Measurements from ENCODE around the gene LAMA2. TPM values are rescaled to one million over a fixed set of nuclear protein-coding genes. Genes with fewer than 3 reads are reported as not detected.

Gene LAMA2
- total and polyA plus RNA-seq, 7 donors = 0.46 to 131 (median 59.6) TPM

- Histone ChIP-seq H3K9me3 (no peaks in the 10 kb centered on the region), H3K27ac (no peak overlapping the region), H3K27me3 (peaks cover 0 to 30% (median 16%) of the 10 kb centered on the region in 3 donors), H3K4me1 (peaks cover 0 to 9% (median 3%) of the 10 kb centered on the region in 4 donors), H3K4me3 (no peak overlapping the region), H3K36me3 (no peaks in the 10 kb centered on the region)
- no peak for TF ChIP-seq EP300 (IDR thresholded peaks at IDR 0.05)
- TF ChIP-seq POLR2AphosphoS5 (IDR thresholded peaks at IDR 0.05) = no peak
- no peak for TF ChIP-seq POLR2A (IDR thresholded peaks at IDR 0.05)
- TF ChIP-seq CTCF (IDR thresholded peaks at IDR 0.05) = no peak
- WGBS, 2 donors = 71 to 75% methylated on average over 1 of the region's 1 CpG
- DNase-seq = no peak
- intact Hi-C loops (cut with DNase I) = no loop called here
Observed at GRCh38 chr6:128964233-128964755, 81.4 kb downstream of the LAMA2 start.

- Histone ChIP-seq H3K9me3 (no peaks in the 10 kb centered on the region), H3K27me3 (peaks cover 0 to 33% (median 16%) of the 10 kb centered on the region in 3 donors), H3K4me1 (peaks cover 0 to 9% (median 3%) of the 10 kb centered on the region in 4 donors), H3K4me3 (no peak overlapping the region), H3K27ac (no peak overlapping the region), H3K36me3 (no peaks in the 10 kb centered on the region)
- DNase-seq = no peak
- intact Hi-C loops (cut with DNase I) = no loop called here
- no peak for TF ChIP-seq CTCF (IDR thresholded peaks at IDR 0.05)
- peak in 1 of 4 donors; percentile 40 for TF ChIP-seq POLR2AphosphoS5 (IDR thresholded peaks at IDR 0.05)
Observed at GRCh38 chr6:128964771-128965170, 81.8 kb downstream of the LAMA2 start.

- intact Hi-C loops (cut with DNase I) = no loop called here
- Histone ChIP-seq H3K4me3 (no peak overlapping the region), H3K36me3 (no peaks in the 10 kb centered on the region), H3K27ac (no peak overlapping the region), H3K9me3 (no peaks in the 10 kb centered on the region), H3K4me1 (peaks cover 0 to 9% (median 3%) of the 10 kb centered on the region in 4 donors), H3K27me3 (peaks cover 0 to 45% (median 16%) of the 10 kb centered on the region in 3 donors)
- 89 to 90% methylated on average over 1 of the region's 1 CpG for WGBS, 2 donors
- TF ChIP-seq POLR2A (IDR thresholded peaks at IDR 0.05) (no peak), CTCF (IDR thresholded peaks at IDR 0.05) (no peak), EP300 (IDR thresholded peaks at IDR 0.05) (no peak), POLR2AphosphoS5 (IDR thresholded peaks at IDR 0.05) (no peak)
- no peak for DNase-seq
Observed at GRCh38 chr6:128966934-128967333, 84.0 kb downstream of the LAMA2 start.

GRCh38 chr6:128979071-128979470 lies 96.1 kb downstream of the LAMA2 start:
- Histone ChIP-seq H3K27me3 (no peaks in the 10 kb centered on the region), H3K27ac (no peak overlapping the region), H3K9me3 (no peaks in the 10 kb centered on the region), H3K4me3 (no peak overlapping the region), H3K36me3 (no peaks in the 10 kb centered on the region), H3K4me1 (no peaks in the 10 kb centered on the region)
- no peak for TF ChIP-seq CTCF (IDR thresholded peaks at IDR 0.05)
- TF ChIP-seq POLR2A (IDR thresholded peaks at IDR 0.05) = no peak
- no peak for TF ChIP-seq POLR2AphosphoS5 (IDR thresholded peaks at IDR 0.05)
- no peak for TF ChIP-seq EP300 (IDR thresholded peaks at IDR 0.05)
- WGBS, 2 donors = 44 to 69% methylated on average over 2 of the region's 2 CpGs
- DNase-seq = no peak
- intact Hi-C loops (cut with DNase I) = no loop called here

GRCh38 chr6:128981716-128982115 lies 98.8 kb downstream of the LAMA2 start:
- no peaks in the 10 kb centered on the region for H3K9me3 ChIP-seq
- no peaks in the 10 kb centered on the region for H3K4me1 ChIP-seq
- no peaks in the 10 kb centered on the region for H3K27me3 ChIP-seq
- no peak overlapping the region for H3K27ac ChIP-seq
- no peak overlapping the region for H3K4me3 ChIP-seq
- 68 to 76% methylated on average over 3 of the region's 3 CpGs for WGBS, 2 donors
- no peaks in the 10 kb centered on the region for H3K36me3 ChIP-seq
- DNase-seq = no peak
- TF ChIP-seq EP300 (IDR thresholded peaks at IDR 0.05) = no peak
- no peak for TF ChIP-seq CTCF (IDR thresholded peaks at IDR 0.05)
- TF ChIP-seq POLR2AphosphoS5 (IDR thresholded peaks at IDR 0.05) = no peak
- TF ChIP-seq POLR2A (IDR thresholded peaks at IDR 0.05) = no peak
- intact Hi-C loops (cut with DNase I) = no loop called here

All from sigmoid colon (tissue), 7 donors.